Hepatocyte (in vitro differentiated cells): ENCODE measurements around the gene TRPC4AP. TPM values are rescaled to one million over a fixed set of nuclear protein-coding genes. Genes with fewer than 3 reads are reported as not detected.
A peak's percentile ranks its signal among the peaks of the same experiment; 100 is the strongest.

ENCODE experiments used
- DNase-seq: peaks from one replicate; pipeline ENCODE4 v3.0.0-alpha.2; 2016; ENCODE audit warnings: low spot score
- H2AFZ ChIP-seq: fragments of 200-600 bp; sonication (generic); 2 replicates; pipeline ENCODE4 v1.6.0; 2016; ENCODE audit warnings: antibody characterized with exemption, mild to moderate bottlenecking
- H3K27ac ChIP-seq: fragments of 200-600 bp; sonication (generic); 2 replicates; pipeline ENCODE4 v1.5.1; 2016; ENCODE audit warnings: mild to moderate bottlenecking
- H3K27me3 ChIP-seq: fragments of 200-600 bp; sonication (generic); 2 replicates; pipeline ENCODE4 v1.6.1; 2016
- H3K36me3 ChIP-seq: fragments of 200-600 bp; sonication (generic); replicated peaks from 2 replicates; pipeline ENCODE4 v1.5.1; 2016; ENCODE audit warnings: low read depth; ENCODE audit not compliant: insufficient read depth
- H3K4me1 ChIP-seq: fragments of 200-600 bp; sonication (generic); 2 replicates; pipeline ENCODE4 v1.5.1; 2016; ENCODE audit warnings: mild to moderate bottlenecking, moderate library complexity; ENCODE audit not compliant: insufficient read depth
- H3K4me2 ChIP-seq: fragments of 200-600 bp; sonication (generic); 2 replicates; pipeline ENCODE4 v1.6.0; 2016
- H3K4me3 ChIP-seq: fragments of 200-600 bp; sonication (generic); 2 replicates; pipeline ENCODE4 v1.5.1; 2016; ENCODE audit warnings: mild to moderate bottlenecking
- H3K79me2 ChIP-seq: fragments of 200-600 bp; sonication (generic); 2 replicates; pipeline ENCODE4 v1.6.0; 2017; ENCODE audit warnings: mild to moderate bottlenecking
- H3K9me2 ChIP-seq: fragments of 200-600 bp; sonication (generic); replicated peaks from 2 replicates; pipeline ENCODE4 v1.6.0; 2017; ENCODE audit warnings: mild to moderate bottlenecking; ENCODE audit not compliant: insufficient read depth
- H3K9me3 ChIP-seq: fragments of 200-600 bp; sonication (generic); 2 replicates; pipeline ENCODE4 v1.5.1; 2016; ENCODE audit warnings: low read depth, mild to moderate bottlenecking
- H4K20me1 ChIP-seq: fragments of 200-600 bp; sonication (generic); 2 replicates; pipeline ENCODE4 v1.6.0; 2016; ENCODE audit warnings: mild to moderate bottlenecking; ENCODE audit not compliant: insufficient read depth, poor library complexity, severe bottlenecking
- EZH2 ChIP-seq: fragments of 200-600 bp; sonication (generic); IDR thresholded peaks from 2 replicates; pipeline ENCODE4 v1.6.1; 2016; ENCODE audit warnings: antibody characterized with exemption, mild to moderate bottlenecking, borderline replicate concordance
- EZH2phosphoT487 ChIP-seq: fragments of 200-600 bp; sonication (generic); IDR thresholded peaks from one replicate; pipeline ENCODE4 v1.6.1; 2018; ENCODE audit warnings: antibody characterized with exemption, mild to moderate bottlenecking, low read depth, moderate library complexity; ENCODE audit not compliant: unreplicated experiment, severe bottlenecking
- WGBS: methylation state at CpG from one replicate; pipeline ENCODE4 v1.1.6; 2016; ENCODE audit warnings: low lambda C conversion rate; ENCODE audit errors: missing lambda C conversion rate; 5-methylcytosine and 5-hydroxymethylcytosine counted together
- polyA plus RNA-seq: library from polyadenylated mRNA; unstranded; fragments of >200 nt; fragmentation: Nextera tagmentation; extraction: Ambion mirVana; gene quantifications from 2 replicates; pipeline ENCODE4 v1.2.1, GENCODE V29; 2016
- total RNA-seq: library from RNA; depleted of rRNA; stranded (reverse); fragments of >200 nt; gene quantifications from 2 replicates; pipeline ENCODE4 v1.2.3, GENCODE V29; 2014
- TF ChIP-seq, protein P1 (sequence below): fragments of 200-600 bp; sonication (generic); IDR thresholded peaks from 2 replicates; pipeline ENCODE4 v1.5.1; 2016; ENCODE audit warnings: antibody characterized with exemption, mild to moderate bottlenecking; ENCODE audit not compliant: poor library complexity

Gene TRPC4AP, protein sequence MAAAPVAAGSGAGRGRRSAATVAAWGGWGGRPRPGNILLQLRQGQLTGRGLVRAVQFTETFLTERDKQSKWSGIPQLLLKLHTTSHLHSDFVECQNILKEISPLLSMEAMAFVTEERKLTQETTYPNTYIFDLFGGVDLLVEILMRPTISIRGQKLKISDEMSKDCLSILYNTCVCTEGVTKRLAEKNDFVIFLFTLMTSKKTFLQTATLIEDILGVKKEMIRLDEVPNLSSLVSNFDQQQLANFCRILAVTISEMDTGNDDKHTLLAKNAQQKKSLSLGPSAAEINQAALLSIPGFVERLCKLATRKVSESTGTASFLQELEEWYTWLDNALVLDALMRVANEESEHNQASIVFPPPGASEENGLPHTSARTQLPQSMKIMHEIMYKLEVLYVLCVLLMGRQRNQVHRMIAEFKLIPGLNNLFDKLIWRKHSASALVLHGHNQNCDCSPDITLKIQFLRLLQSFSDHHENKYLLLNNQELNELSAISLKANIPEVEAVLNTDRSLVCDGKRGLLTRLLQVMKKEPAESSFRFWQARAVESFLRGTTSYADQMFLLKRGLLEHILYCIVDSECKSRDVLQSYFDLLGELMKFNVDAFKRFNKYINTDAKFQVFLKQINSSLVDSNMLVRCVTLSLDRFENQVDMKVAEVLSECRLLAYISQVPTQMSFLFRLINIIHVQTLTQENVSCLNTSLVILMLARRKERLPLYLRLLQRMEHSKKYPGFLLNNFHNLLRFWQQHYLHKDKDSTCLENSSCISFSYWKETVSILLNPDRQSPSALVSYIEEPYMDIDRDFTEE
- 81.0 and 88.6 TPM in 2 replicates for total RNA-seq
- polyA plus RNA-seq: 94.9 and 102 TPM in 2 replicates

DNA sequence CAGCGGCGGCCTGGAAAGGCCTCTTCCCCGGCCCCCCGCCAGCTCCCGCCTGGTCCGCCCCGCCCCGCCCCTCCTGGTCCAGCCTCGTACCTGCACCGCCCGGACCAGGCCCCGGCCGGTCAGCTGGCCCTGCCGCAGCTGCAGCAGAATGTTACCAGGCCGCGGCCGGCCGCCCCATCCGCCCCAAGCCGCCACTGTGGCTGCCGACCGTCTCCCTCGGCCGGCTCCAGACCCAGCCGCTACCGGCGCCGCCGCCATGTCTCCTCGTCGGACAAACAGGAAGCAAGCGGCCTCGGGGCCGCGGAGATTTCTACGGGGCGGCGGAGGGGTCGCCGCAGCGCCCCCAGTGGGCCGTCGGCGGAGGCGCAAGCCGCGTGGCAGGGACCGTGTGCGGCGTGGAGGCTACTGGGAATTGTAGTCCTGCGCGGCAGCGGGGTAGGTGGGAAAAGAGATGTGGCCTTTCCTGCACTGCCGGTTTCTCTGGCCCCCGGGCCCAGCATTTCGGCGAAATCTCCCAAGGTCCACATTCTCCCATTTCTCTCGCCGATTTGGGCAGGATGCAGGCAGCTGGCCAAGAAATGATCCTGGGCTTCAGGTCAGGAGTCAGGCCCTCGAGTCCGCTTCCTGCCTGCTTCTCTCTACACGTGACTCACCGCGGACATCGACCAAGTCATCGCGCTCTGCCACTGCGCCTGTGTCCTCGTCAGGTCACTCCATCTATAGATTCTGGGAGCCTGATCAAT lies at the start of gene TRPC4AP:
Gene TRPC4AP (minus strand): TSS at position 284 of the 743 bp plus-strand sequence. CDS start 26 bp downstream, at position 258.
- peaks cover 49% of the 10 kb centered on the region for H3K79me2 ChIP-seq
- peak within 1 kb of the TSS; percentile 84 for H2AFZ ChIP-seq
- peak within 1 kb of the TSS; percentile 95 for H3K4me3 ChIP-seq
- peak; percentile 94 for DNase-seq
- peak within 1 kb of the TSS; percentile 98 for H3K27ac ChIP-seq
- 9% methylated on average over 59 of the region's 69 CpGs for WGBS
- H3K27me3 ChIP-seq: no peaks in the 10 kb centered on the region
- H3K4me2 ChIP-seq: peak within 1 kb of the TSS; percentile 85
- H3K36me3 ChIP-seq: no peaks in the 10 kb centered on the region
- peaks cover 38% of the 10 kb centered on the region for H4K20me1 ChIP-seq
- peaks cover 18% of the 10 kb centered on the region for H3K4me1 ChIP-seq
- no peak for TF ChIP-seq EZH2phosphoT487
- TF ChIP-seq, protein P1, sequence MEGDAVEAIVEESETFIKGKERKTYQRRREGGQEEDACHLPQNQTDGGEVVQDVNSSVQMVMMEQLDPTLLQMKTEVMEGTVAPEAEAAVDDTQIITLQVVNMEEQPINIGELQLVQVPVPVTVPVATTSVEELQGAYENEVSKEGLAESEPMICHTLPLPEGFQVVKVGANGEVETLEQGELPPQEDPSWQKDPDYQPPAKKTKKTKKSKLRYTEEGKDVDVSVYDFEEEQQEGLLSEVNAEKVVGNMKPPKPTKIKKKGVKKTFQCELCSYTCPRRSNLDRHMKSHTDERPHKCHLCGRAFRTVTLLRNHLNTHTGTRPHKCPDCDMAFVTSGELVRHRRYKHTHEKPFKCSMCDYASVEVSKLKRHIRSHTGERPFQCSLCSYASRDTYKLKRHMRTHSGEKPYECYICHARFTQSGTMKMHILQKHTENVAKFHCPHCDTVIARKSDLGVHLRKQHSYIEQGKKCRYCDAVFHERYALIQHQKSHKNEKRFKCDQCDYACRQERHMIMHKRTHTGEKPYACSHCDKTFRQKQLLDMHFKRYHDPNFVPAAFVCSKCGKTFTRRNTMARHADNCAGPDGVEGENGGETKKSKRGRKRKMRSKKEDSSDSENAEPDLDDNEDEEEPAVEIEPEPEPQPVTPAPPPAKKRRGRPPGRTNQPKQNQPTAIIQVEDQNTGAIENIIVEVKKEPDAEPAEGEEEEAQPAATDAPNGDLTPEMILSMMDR: peak; percentile 99
- no peaks in the 10 kb centered on the region for H3K9me2 ChIP-seq
- no peaks in the 10 kb centered on the region for H3K9me3 ChIP-seq

DNA sequence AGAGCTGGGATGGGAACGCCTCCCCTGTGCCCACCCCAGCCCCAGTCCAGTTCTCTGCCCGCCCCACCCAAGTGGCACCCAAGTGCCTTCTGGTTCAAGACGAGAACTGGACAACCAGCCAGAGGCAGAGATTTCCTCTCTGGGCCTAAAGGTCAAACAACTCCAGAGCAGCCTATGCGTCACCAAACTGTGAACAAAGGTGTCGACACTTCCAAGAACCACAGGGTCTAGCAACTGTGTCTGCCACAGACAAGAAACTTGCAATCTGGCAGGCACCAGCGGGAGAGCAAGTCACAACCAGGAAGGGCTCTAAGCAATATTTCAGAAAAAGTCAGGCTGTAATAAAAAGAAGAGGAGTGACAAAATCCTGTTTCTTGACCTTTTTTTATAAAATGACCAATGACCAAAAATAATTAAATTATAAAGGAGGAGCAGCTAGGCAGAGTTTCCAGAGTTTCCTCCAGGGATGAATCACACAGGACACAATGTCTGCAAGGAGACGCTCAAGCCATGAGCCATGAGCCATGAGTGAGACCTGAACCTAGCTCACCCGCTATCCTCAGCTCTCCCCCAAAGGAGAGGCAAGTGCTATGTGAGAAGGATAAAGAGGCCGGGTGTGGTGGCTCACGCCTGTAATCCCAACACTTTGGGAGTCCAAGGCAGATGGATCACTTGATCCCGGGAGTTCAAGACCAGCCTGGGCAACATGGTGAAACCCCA lies 43.4 kb upstream of the TRPC4AP start:
- no peaks in the 10 kb centered on the region for H3K4me1 ChIP-seq
- H3K4me3 ChIP-seq: no peak overlapping the region
- H3K36me3 ChIP-seq: no peaks in the 10 kb centered on the region
- H3K27me3 ChIP-seq: no peaks in the 10 kb centered on the region
- H4K20me1 ChIP-seq: no peaks in the 10 kb centered on the region
- TF ChIP-seq, protein P1: no peak
- TF ChIP-seq EZH2 (no peak), EZH2phosphoT487 (no peak)
- no peak overlapping the region for H3K4me2 ChIP-seq
- no peak overlapping the region for H2AFZ ChIP-seq
- H3K9me2 ChIP-seq: no peaks in the 10 kb centered on the region
- WGBS: 92% methylated on average over 11 of the region's 11 CpGs
- no peak for DNase-seq
- no peaks in the 10 kb centered on the region for H3K9me3 ChIP-seq
- H3K79me2 ChIP-seq: no peaks in the 10 kb centered on the region
- H3K27ac ChIP-seq: no peak overlapping the region

DNA sequence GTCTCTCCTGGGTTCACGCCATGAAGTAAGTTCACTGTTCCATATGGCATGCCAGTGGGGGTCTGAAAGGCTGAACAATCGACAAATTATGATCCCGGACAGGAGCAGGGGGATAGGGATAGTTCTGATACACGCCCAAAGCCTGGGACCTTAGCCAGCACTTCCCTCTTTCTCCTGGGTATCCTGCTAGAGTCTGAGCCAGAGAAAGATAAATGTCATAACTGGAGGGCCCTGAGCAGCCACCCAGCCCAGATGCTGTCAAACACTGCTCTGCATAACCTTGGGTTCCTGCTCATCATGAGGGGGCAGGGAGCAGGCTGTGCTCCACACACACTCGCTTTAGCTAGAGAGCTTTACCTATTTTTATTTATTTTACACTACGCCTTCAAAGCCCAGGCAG lies 42.3 kb upstream of the TRPC4AP start:
- DNase-seq: no peak
- Histone ChIP-seq H3K4me3 (no peak overlapping the region), H3K4me1 (no peaks in the 10 kb centered on the region), H3K79me2 (no peaks in the 10 kb centered on the region), H3K9me2 (no peaks in the 10 kb centered on the region), H2AFZ (no peak overlapping the region), H3K27me3 (no peaks in the 10 kb centered on the region), H3K27ac (no peak overlapping the region), H3K9me3 (no peaks in the 10 kb centered on the region), H3K36me3 (no peaks in the 10 kb centered on the region), H3K4me2 (no peak overlapping the region), H4K20me1 (no peaks in the 10 kb centered on the region)
- TF ChIP-seq, protein P1: no peak
- TF ChIP-seq EZH2: no peak
- TF ChIP-seq EZH2phosphoT487: no peak
- WGBS: 91% methylated on average over 6 of the region's 6 CpGs
